ENCODE data around the gene CELSR3. TPM values are rescaled to one million over a fixed set of nuclear protein-coding genes. Genes with fewer than 3 reads are reported as not detected.
A peak's percentile ranks its signal among the peaks of the same experiment; 100 is the strongest.

CELSR3 gene
- total RNA-seq, 1 donor from 2014 or later: 9.8 TPM

DNA sequence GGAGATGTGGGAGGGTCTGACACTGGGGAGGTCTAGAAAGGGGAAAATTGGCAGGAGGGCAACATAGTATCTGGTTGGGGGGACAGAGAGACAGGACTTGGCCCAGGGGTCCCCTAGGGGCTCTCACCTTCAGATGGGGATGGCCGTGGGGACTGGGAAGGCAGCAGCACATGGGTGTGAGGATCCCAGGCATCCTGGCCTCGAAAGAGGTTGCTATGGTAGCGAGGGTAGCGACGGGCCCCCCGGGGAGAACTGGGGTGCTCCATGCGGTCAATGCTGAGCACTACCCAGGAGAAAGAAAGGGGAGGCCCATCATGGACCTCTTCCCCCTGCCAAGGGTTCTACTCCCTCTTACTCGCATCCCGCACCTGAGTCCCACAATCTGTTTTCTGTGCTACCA is 15.0 kb downstream of the CELSR3 start:
- no peaks in the 10 kb centered on the region for H3K4me1 Mint-ChIP-seq (ENCODE audit: unreplicated experiment)
- H3K9me3 Mint-ChIP-seq: no peaks in the 10 kb centered on the region
- no peak overlapping the region for H3K4me3 Mint-ChIP-seq
- TF ChIP-seq, protein P1, sequence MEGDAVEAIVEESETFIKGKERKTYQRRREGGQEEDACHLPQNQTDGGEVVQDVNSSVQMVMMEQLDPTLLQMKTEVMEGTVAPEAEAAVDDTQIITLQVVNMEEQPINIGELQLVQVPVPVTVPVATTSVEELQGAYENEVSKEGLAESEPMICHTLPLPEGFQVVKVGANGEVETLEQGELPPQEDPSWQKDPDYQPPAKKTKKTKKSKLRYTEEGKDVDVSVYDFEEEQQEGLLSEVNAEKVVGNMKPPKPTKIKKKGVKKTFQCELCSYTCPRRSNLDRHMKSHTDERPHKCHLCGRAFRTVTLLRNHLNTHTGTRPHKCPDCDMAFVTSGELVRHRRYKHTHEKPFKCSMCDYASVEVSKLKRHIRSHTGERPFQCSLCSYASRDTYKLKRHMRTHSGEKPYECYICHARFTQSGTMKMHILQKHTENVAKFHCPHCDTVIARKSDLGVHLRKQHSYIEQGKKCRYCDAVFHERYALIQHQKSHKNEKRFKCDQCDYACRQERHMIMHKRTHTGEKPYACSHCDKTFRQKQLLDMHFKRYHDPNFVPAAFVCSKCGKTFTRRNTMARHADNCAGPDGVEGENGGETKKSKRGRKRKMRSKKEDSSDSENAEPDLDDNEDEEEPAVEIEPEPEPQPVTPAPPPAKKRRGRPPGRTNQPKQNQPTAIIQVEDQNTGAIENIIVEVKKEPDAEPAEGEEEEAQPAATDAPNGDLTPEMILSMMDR (conservative IDR thresholded peaks at IDR 0.05): no peak
- DNase-seq (ENCODE audit: extremely low spot score, unreplicated experiment): no peak
- no peak overlapping the region for H3K27ac Mint-ChIP-seq
- H3K36me3 Mint-ChIP-seq: no peaks in the 10 kb centered on the region
- no peaks in the 10 kb centered on the region for H3K27me3 Mint-ChIP-seq

DNA sequence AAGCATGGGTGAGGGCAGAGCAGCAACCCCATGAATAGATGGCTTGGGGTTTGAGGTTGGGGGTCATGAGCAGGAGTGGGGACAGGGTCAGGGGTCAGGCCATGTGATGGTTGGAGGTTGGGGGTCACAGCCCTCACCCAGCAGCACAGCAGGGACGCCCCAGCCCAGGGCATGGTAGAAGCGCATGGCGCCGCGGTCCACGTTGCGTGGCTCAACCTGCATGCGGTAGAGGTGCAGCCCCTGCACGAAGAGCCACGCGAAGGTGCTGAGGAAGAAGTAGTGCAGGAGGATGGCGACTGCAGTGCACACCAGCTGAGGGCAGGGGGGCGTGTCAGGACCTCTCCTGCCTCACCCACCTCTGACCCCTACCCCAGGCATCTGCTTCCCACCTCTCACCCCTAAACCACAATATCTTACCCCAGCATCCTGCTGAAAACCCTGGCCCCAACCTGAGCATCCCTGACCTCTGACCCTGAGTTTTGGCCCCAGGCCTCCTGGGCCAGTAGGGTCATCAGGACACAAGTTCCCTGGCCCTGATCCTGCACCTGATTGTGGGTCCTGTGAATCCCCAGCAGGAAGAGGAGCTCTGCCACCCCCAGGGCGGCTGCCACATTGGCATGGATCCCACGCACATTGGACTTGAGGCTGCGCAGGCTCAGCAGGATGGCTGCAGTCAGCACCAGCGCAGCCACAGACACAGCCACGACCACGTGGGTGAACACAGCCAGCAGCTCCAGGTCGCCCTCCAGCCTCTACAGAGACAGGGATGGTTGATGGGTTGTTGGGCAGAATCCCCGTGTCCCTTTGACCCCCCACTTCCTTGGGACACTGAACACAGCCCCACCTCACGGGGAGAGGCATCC is 17.6 kb downstream of the CELSR3 start:
- Mint-ChIP-seq H3K27me3 (no peaks in the 10 kb centered on the region), H3K4me3 (no peak overlapping the region), H3K9me3 (no peaks in the 10 kb centered on the region), H3K36me3 (no peaks in the 10 kb centered on the region), H3K4me1 (ENCODE audit: unreplicated experiment) (no peaks in the 10 kb centered on the region), H3K27ac (no peak overlapping the region)
- TF ChIP-seq, protein P1 (conservative IDR thresholded peaks at IDR 0.05): no peak
- DNase-seq (ENCODE audit: extremely low spot score, unreplicated experiment): no peak

DNA sequence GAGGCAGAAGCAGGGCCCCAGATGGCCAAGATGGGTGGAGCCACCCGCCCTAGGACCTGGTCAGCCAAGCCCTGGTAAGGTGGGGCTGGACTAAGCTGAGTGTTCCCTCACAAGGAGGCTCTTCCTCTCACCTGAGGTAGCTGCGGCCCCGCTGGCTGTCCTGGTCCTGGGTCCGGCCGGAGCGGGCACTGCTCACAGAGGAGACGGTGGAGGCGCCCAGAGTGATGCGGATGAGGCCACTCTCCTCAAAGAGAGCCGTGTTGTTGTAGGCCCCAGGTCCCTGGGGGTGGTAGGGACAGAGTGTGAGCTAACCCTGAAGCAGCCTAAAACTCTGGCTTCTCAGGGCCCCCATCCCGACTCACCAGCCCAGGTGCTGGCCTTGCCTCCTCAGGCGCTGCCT is 20.1 kb downstream of the CELSR3 start:
- no peaks in the 10 kb centered on the region for H3K9me3 Mint-ChIP-seq
- no peaks in the 10 kb centered on the region for H3K36me3 Mint-ChIP-seq
- H3K4me3 Mint-ChIP-seq: no peak overlapping the region
- H3K4me1 Mint-ChIP-seq (ENCODE audit: unreplicated experiment): no peaks in the 10 kb centered on the region
- no peaks in the 10 kb centered on the region for H3K27me3 Mint-ChIP-seq
- no peak for DNase-seq (ENCODE audit: extremely low spot score, unreplicated experiment)
- TF ChIP-seq, protein P1 (conservative IDR thresholded peaks at IDR 0.05): no peak
- no peak overlapping the region for H3K27ac Mint-ChIP-seq

DNA sequence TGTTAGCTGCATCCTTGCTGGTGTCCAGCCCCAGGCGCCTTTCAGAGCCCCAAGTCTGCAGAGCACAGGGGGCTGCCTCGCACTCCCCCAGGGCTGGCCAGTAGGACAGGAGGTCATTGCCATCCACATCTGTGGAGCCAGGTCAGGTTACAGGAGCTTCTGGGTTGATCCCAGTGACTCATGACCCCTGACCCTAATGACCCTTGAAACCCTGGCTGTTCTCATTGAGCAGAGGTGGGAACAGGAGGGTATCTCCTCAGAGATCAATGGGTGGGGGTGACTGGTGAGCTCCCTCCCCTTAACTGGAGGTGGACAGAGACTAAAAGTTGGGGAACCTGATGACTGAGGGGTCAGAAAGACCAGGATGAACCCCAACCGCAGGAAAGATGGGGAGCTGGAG is 21.3 kb downstream of the CELSR3 start:
- H3K27ac Mint-ChIP-seq: peak overlapping the region; percentile 42
- no peaks in the 10 kb centered on the region for H3K36me3 Mint-ChIP-seq
- DNase-seq (ENCODE audit: extremely low spot score, unreplicated experiment): no peak
- H3K4me1 Mint-ChIP-seq (ENCODE audit: unreplicated experiment): peaks cover 4% of the 10 kb centered on the region
- TF ChIP-seq, protein P1 (conservative IDR thresholded peaks at IDR 0.05): no peak
- no peaks in the 10 kb centered on the region for H3K9me3 Mint-ChIP-seq
- no peak overlapping the region for H3K4me3 Mint-ChIP-seq
- no peaks in the 10 kb centered on the region for H3K27me3 Mint-ChIP-seq

DNA sequence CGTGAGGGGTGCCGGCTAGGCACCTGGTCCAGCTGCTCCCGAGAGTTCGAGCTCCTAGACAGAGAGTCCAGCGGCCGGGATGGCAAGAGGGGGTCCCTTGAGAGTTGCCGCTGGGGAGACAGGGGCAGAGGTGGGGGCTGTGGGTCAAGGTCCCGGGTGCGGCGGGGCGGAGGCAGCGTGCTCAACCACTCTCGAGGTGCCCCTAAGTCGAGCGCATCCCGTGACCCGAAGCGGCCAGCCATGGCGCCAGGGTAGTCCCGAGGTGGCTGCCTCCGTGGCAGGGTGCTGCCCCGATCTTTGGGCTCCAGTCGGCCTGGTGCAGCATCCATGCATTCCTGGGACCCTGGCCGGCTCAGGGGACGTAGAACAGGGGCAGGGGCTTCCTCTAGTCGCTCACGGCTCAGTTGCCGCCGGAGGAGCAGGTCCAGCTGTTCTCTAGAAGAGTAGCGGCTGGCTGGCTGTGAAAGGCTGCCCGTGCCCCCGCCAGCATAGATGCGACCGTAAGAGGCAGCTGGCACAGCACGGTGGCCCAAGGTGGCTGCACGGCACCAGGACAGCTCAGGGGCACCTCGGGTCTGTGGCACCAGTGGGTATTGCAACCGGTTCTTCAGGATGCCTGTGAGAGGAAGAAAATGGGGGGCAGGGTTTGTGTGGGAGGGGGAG is 22.6 kb downstream of the CELSR3 start:
- no peak overlapping the region for H3K27ac Mint-ChIP-seq
- H3K9me3 Mint-ChIP-seq: no peaks in the 10 kb centered on the region
- TF ChIP-seq, protein P1 (conservative IDR thresholded peaks at IDR 0.05): no peak
- no peaks in the 10 kb centered on the region for H3K27me3 Mint-ChIP-seq
- no peaks in the 10 kb centered on the region for H3K36me3 Mint-ChIP-seq
- no peak for DNase-seq (ENCODE audit: extremely low spot score, unreplicated experiment)
- H3K4me3 Mint-ChIP-seq: no peak overlapping the region
- H3K4me1 Mint-ChIP-seq (ENCODE audit: unreplicated experiment): peaks cover 8% of the 10 kb centered on the region

Measured in type B pancreatic cell (in vitro differentiated cells).